A549 (cell line): ENCODE measurements around the gene DYSF.

ENCODE experiments used
- CBX8 ChIP-seq: fragments of 200-600 bp; sonication (generic); IDR thresholded peaks from 2 replicates; pipeline ENCODE4 v1.6.1; 2016
- CHD4 ChIP-seq: fragments of 200-600 bp; sonication (generic); IDR thresholded peaks from 2 replicates; pipeline ENCODE4 v1.6.1; 2016; ENCODE audit warnings: antibody characterized with exemption, mild to moderate bottlenecking, borderline replicate concordance
- EHMT2 ChIP-seq: fragments of 200-600 bp; sonication (generic); IDR thresholded peaks from 2 replicates; pipeline ENCODE4 v1.6.1; 2016; ENCODE audit warnings: antibody characterized with exemption, low read depth, mild to moderate bottlenecking, moderate library complexity
- HDAC2 ChIP-seq: fragments of 200-600 bp; sonication (generic); IDR thresholded peaks from 2 replicates; pipeline ENCODE4 v1.6.1; 2016
- MAFK ChIP-seq: fragments of 450-650 bp; IDR thresholded peaks from 2 replicates; pipeline ENCODE4 v1.6.1; 2014; ENCODE audit not compliant: partially characterized antibody
- POLR2A ChIP-seq: IDR thresholded peaks from 2 replicates; pipeline ENCODE4 v1.6.1; 2012; ENCODE audit warnings: mild to moderate bottlenecking, low read length
- RFX5 ChIP-seq: fragments of 450-650 bp; IDR thresholded peaks from 2 replicates; pipeline ENCODE4 v1.7.1; 2014; ENCODE audit warnings: antibody characterized with exemption, mild to moderate bottlenecking, moderate library complexity
- TF ChIP-seq, protein P1 (sequence below): fragments of 150-350 bp; IDR thresholded peaks from 2 replicates; pipeline ENCODE4 v1.6.1; 2014; ENCODE audit warnings: low read depth, mild to moderate bottlenecking, low read length
- TF ChIP-seq, protein P2 (sequence below): fragments of 450-650 bp; IDR thresholded peaks from 2 replicates; pipeline ENCODE4 v1.6.1; 2014; ENCODE audit warnings: antibody characterized with exemption
- TF ChIP-seq, protein P3 (sequence below): IDR thresholded peaks from 2 replicates; pipeline ENCODE4 v1.6.1; 2012
- TF ChIP-seq, protein P4 (sequence below): fragments of >200 bp; sonication (Bioruptor Twin); formaldehyde crosslinking; IDR thresholded peaks from 3 replicates; pipeline ENCODE4 v1.5.1; 2016

DNA sequence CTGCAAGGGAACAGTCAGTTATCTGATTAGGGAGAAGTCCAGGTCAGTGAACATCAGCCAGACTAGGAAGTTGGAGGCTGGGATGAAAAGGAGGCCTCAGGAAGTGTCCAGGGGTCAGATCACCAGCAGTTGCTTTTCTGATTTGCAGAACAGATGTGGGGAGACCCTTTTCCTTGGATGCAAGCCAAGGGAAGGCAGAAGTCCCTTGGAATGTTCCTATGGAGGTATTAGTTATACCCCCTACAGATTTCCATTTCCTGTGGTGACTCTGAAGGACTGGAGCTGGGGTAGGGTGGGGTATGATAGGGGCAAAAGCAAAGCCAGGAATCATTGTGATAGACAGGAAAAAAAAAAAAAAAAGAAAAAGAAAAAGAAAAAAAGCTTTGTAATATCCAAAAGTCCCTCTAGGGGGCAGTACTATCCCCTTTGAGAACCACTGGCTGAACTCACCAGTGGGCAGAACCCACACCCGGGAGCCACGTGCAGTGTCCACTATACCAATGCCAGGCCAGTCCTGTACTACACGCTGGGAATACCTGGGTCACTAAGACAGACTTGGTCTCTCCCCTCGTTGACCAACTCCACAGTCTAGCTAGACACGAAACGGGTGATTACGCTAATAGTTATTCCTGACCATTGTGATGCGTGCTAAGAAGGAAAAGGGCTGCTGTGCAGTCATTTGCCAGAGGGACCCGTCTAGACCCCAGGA, 7.4 kb downstream of the DYSF start:
- TF ChIP-seq, protein P1, sequence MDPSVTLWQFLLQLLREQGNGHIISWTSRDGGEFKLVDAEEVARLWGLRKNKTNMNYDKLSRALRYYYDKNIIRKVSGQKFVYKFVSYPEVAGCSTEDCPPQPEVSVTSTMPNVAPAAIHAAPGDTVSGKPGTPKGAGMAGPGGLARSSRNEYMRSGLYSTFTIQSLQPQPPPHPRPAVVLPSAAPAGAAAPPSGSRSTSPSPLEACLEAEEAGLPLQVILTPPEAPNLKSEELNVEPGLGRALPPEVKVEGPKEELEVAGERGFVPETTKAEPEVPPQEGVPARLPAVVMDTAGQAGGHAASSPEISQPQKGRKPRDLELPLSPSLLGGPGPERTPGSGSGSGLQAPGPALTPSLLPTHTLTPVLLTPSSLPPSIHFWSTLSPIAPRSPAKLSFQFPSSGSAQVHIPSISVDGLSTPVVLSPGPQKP, result no peak
- TF ChIP-seq CHD4, result no peak
- TF ChIP-seq, protein P2, sequence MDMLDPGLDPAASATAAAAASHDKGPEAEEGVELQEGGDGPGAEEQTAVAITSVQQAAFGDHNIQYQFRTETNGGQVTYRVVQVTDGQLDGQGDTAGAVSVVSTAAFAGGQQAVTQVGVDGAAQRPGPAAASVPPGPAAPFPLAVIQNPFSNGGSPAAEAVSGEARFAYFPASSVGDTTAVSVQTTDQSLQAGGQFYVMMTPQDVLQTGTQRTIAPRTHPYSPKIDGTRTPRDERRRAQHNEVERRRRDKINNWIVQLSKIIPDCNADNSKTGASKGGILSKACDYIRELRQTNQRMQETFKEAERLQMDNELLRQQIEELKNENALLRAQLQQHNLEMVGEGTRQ, result no peak
- TF ChIP-seq, protein P3, sequence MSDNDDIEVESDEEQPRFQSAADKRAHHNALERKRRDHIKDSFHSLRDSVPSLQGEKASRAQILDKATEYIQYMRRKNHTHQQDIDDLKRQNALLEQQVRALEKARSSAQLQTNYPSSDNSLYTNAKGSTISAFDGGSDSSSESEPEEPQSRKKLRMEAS, result 0 out of 2 replicates have a peak, but pooled peaks have one; percentile 27
- no peak for TF ChIP-seq RFX5
- TF ChIP-seq, protein P4, sequence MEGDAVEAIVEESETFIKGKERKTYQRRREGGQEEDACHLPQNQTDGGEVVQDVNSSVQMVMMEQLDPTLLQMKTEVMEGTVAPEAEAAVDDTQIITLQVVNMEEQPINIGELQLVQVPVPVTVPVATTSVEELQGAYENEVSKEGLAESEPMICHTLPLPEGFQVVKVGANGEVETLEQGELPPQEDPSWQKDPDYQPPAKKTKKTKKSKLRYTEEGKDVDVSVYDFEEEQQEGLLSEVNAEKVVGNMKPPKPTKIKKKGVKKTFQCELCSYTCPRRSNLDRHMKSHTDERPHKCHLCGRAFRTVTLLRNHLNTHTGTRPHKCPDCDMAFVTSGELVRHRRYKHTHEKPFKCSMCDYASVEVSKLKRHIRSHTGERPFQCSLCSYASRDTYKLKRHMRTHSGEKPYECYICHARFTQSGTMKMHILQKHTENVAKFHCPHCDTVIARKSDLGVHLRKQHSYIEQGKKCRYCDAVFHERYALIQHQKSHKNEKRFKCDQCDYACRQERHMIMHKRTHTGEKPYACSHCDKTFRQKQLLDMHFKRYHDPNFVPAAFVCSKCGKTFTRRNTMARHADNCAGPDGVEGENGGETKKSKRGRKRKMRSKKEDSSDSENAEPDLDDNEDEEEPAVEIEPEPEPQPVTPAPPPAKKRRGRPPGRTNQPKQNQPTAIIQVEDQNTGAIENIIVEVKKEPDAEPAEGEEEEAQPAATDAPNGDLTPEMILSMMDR, result peak; percentile 88
- TF ChIP-seq EHMT2, result no peak
- no peak for TF ChIP-seq HDAC2
- no peak for TF ChIP-seq POLR2A
- no peak for TF ChIP-seq MAFK
- no peak for TF ChIP-seq CBX8
